Mammary epithelial cell (primary cell): ENCODE results near the gene RHBDL1.

Experiments used
- CTCF ChIP-seq, 2 donors: IDR thresholded peaks in 1 of 2; conservative IDR thresholded peaks in 1 of 2; 2 replicates each; pipeline ENCODE4 v1.5.1; 2011 to 2012; ENCODE audit warnings: inconsistent platforms in 2 of 2, low read length in 2 of 2, mild to moderate bottlenecking in 2 of 2, control low read depth in 1 of 2, low read depth in 1 of 2; ENCODE audit not compliant: insufficient read depth in 1 of 2; ENCODE audit errors: extremely low read depth in 1 of 2
- EZH2 ChIP-seq: IDR thresholded peaks from 2 replicates; pipeline ENCODE4 v1.6.1; 2012; ENCODE audit warnings: low read length, inconsistent platforms, borderline replicate concordance

DNA sequence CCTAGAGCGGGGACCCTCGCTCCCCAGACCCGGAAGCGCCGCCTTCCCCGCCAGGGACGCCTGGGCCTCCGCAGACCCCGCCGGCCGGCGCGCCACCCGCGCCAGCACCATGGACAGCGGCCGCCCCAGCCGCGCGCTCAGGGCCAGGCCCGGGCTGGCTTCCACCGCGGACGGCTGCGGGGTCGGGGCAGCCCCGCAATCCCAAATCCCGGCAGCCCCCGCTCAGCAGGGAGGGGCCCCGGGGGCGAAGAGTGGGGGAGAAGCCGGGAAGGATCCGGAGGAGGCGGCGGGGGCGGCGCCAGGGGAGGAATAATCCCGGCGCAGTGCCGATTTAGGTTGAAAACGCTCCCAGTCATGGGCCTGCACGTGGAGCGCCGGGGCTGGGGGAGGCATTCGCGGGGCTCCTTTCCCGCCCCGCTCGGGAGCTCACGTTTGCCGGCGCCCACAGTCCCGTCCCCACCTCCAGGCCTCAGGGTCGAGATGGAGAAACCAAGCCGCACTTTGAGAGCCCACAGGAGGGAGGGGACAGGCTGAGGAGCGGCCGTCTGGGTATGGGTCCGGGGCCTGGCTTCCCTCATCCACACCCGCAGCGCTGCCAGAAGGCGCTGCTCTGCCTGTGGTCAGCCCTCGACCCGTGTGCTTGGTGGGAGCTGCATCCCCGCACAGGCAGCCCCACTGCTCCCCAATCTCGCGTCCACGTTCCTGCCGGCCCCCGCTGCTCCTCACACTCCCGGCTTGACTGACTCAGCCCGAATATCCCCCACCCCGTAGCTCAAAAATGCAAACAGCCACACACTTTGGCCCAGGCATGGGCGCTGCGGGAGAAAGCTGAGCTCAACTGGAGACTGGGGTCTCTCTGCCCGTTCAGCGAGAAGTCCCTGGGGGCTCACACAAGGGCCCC, 25.5 kb downstream of the RHBDL1 start:
- TF ChIP-seq EZH2 (peak; percentile 61), CTCF (conservative IDR thresholded peaks at IDR 0.05 in 1 of 2, IDR thresholded peaks at IDR 0.05 in 1 of 2; ENCODE audit: extremely low read depth in 1 of 2, insufficient read depth in 1 of 2, low read depth in 1 of 2, low read length in 2 of 2) (no peak)
